ENCODE data around the gene OR10K2. TPM values are rescaled to one million over a fixed set of nuclear protein-coding genes. Genes with fewer than 3 reads are reported as not detected.
"Not testable (repeated sequence)": the region's sequence is repeated elsewhere in the genome, so short reads cannot be mapped to it uniquely, and the experiment has no call there.

The OR10K2 gene
- total RNA-seq (not detected), polyA plus RNA-seq (not detected)

GRCh38 chr1:158426137-158426536, at the start of gene OR10K2:
Gene OR10K2 (minus strand): TSS chr1:158426237. CDS start chr1:158420866, 5,371 bp downstream.
- no peaks in the 10 kb centered on the region for H3K36me3 ChIP-seq (ENCODE audit: insufficient read depth)

GRCh38 chr1:158471920-158472319, 45.9 kb upstream of the OR10K2 start, which contains the start of gene OR10R2:
Gene OR10R2 (plus strand): TSS chr1:158472220. CDS start chr1:158472326, 106 bp downstream.
- H3K27ac ChIP-seq (ENCODE audit: low read depth): no peak within 1 kb of the TSS
- no peaks in the 10 kb centered on the region for H3K36me3 ChIP-seq (ENCODE audit: insufficient read depth)
- no peaks in the 10 kb centered on the region for H3K4me1 ChIP-seq (ENCODE audit: insufficient read depth)
- DNase-seq (ENCODE audit: extremely low spot score): no peak
- no peak within 1 kb of the TSS for H3K4me3 ChIP-seq (ENCODE audit: low read depth, low read length)

More at GRCh38 chr1:158426137-158426536, at the start of gene OR10K2:
- no peak within 1 kb of the TSS for H3K4me3 ChIP-seq (ENCODE audit: low read depth, low read length)
- no peak within 1 kb of the TSS for H3K27ac ChIP-seq (ENCODE audit: low read depth)
- WGBS: 88% methylated on average over 1 of the region's 1 CpG
- no peaks in the 10 kb centered on the region for H3K4me1 ChIP-seq (ENCODE audit: insufficient read depth)
- DNase-seq (ENCODE audit: extremely low spot score): no peak

- H3K27ac ChIP-seq (ENCODE audit: low read depth): no peak within 1 kb of the TSS
- no peaks in the 10 kb centered on the region for H3K36me3 ChIP-seq (ENCODE audit: insufficient read depth)
- H3K4me3 ChIP-seq (ENCODE audit: low read depth, low read length): no peak within 1 kb of the TSS
- DNase-seq (ENCODE audit: extremely low spot score): no peak
- H3K4me1 ChIP-seq (ENCODE audit: insufficient read depth): no peaks in the 10 kb centered on the region
- WGBS: 74% methylated on average over 2 of the region's 2 CpGs
These were observed 35.5 kb upstream of the OR10K2 start, which contains the start of gene OR10K1 for GRCh38 chr1:158461534-158461933. Gene OR10K1 (plus strand): TSS chr1:158461834. CDS start chr1:158465562, 3,728 bp downstream.

GRCh38 chr1:158458263-158458662, 32.2 kb upstream of the OR10K2 start:
- Histone ChIP-seq H3K36me3 (ENCODE audit: insufficient read depth) (no peaks in the 10 kb centered on the region), H3K4me1 (ENCODE audit: insufficient read depth) (no peaks in the 10 kb centered on the region), H3K27ac (ENCODE audit: low read depth) (no peak overlapping the region), H3K4me3 (ENCODE audit: low read depth, low read length) (no peak overlapping the region)
- DNase-seq (ENCODE audit: extremely low spot score): no peak

- no peak overlapping the region for H3K4me3 ChIP-seq (ENCODE audit: low read depth, low read length)
- no peaks in the 10 kb centered on the region for H3K4me1 ChIP-seq (ENCODE audit: insufficient read depth)
- no peak overlapping the region for H3K27ac ChIP-seq (ENCODE audit: low read depth)
- no peaks in the 10 kb centered on the region for H3K36me3 ChIP-seq (ENCODE audit: insufficient read depth)
- no peak for DNase-seq (ENCODE audit: extremely low spot score)
These were observed 31.2 kb upstream of the OR10K2 start for GRCh38 chr1:158457246-158457645.

GRCh38 chr1:158454537-158454936, 28.5 kb upstream of the OR10K2 start:
- H3K27ac ChIP-seq (ENCODE audit: low read depth): no peak overlapping the region
- 83% methylated on average over 1 of the region's 1 CpG for WGBS
- H3K4me1 ChIP-seq (ENCODE audit: insufficient read depth): no peaks in the 10 kb centered on the region
- no peaks in the 10 kb centered on the region for H3K36me3 ChIP-seq (ENCODE audit: insufficient read depth)
- no peak for DNase-seq (ENCODE audit: extremely low spot score)
- H3K4me3 ChIP-seq (ENCODE audit: low read depth, low read length): no peak overlapping the region

GRCh38 chr1:158445376-158445775, 19.3 kb upstream of the OR10K2 start:
- Histone ChIP-seq H3K36me3 (ENCODE audit: insufficient read depth) (no peaks in the 10 kb centered on the region), H3K27ac (ENCODE audit: low read depth) (no peak overlapping the region), H3K4me3 (ENCODE audit: low read depth, low read length) (no peak overlapping the region), H3K4me1 (ENCODE audit: insufficient read depth) (no peaks in the 10 kb centered on the region)
- WGBS: 77% methylated on average over 4 of the region's 4 CpGs
- DNase-seq (ENCODE audit: extremely low spot score): no peak

GRCh38 chr1:158434741-158435140, 8.7 kb upstream of the OR10K2 start:
- H3K27ac ChIP-seq (ENCODE audit: low read depth): no peak overlapping the region
- H3K36me3 ChIP-seq (ENCODE audit: insufficient read depth): no peaks in the 10 kb centered on the region
- H3K4me3 ChIP-seq (ENCODE audit: low read depth, low read length): no peak overlapping the region
- no peaks in the 10 kb centered on the region for H3K4me1 ChIP-seq (ENCODE audit: insufficient read depth)
- no peak for DNase-seq (ENCODE audit: extremely low spot score)
- WGBS: 43% methylated on average over 3 of the region's 3 CpGs

- not testable (repeated sequence) for H3K4me1 ChIP-seq (ENCODE audit: insufficient read depth); H3K36me3 ChIP-seq (ENCODE audit: insufficient read depth); H3K4me3 ChIP-seq (ENCODE audit: low read depth, low read length); H3K27ac ChIP-seq (ENCODE audit: low read depth); DNase-seq (ENCODE audit: extremely low spot score)
- 59% methylated on average over 3 of the region's 3 CpGs for WGBS
These were observed 4.1 kb upstream of the OR10K2 start for GRCh38 chr1:158430163-158430562.

- Histone ChIP-seq H3K4me1 (ENCODE audit: insufficient read depth) (no peaks in the 10 kb centered on the region), H3K36me3 (ENCODE audit: insufficient read depth) (no peaks in the 10 kb centered on the region), H3K4me3 (ENCODE audit: low read depth, low read length) (no peak overlapping the region), H3K27ac (ENCODE audit: low read depth) (no peak overlapping the region)
- DNase-seq (ENCODE audit: extremely low spot score): no peak
These were observed 1.0 kb downstream of the OR10K2 start for GRCh38 chr1:158425027-158425426.

- no peak overlapping the region for H3K27ac ChIP-seq (ENCODE audit: low read depth)
These were observed 3.8 kb downstream of the OR10K2 start for GRCh38 chr1:158422212-158422611.

GRCh38 chr1:158417586-158417985, 8.5 kb downstream of the OR10K2 start:
- H3K36me3 ChIP-seq (ENCODE audit: insufficient read depth): no peaks in the 10 kb centered on the region
- H3K4me3 ChIP-seq (ENCODE audit: low read depth, low read length): no peak overlapping the region
- no peak overlapping the region for H3K27ac ChIP-seq (ENCODE audit: low read depth)
- no peak for DNase-seq (ENCODE audit: extremely low spot score)
- no peaks in the 10 kb centered on the region for H3K4me1 ChIP-seq (ENCODE audit: insufficient read depth)

More at GRCh38 chr1:158422212-158422611, 3.8 kb downstream of the OR10K2 start:
- H3K36me3 ChIP-seq (ENCODE audit: insufficient read depth): no peaks in the 10 kb centered on the region
- no peaks in the 10 kb centered on the region for H3K4me1 ChIP-seq (ENCODE audit: insufficient read depth)
- no peak overlapping the region for H3K4me3 ChIP-seq (ENCODE audit: low read depth, low read length)
- DNase-seq (ENCODE audit: extremely low spot score): no peak

- no peak for DNase-seq (ENCODE audit: extremely low spot score)
- Histone ChIP-seq H3K27ac (ENCODE audit: low read depth) (no peak overlapping the region), H3K4me3 (ENCODE audit: low read depth, low read length) (no peak overlapping the region), H3K36me3 (ENCODE audit: insufficient read depth) (no peaks in the 10 kb centered on the region), H3K4me1 (ENCODE audit: insufficient read depth) (no peaks in the 10 kb centered on the region)
- WGBS: 66% methylated on average over 4 of the region's 4 CpGs
These were observed 11.2 kb downstream of the OR10K2 start for GRCh38 chr1:158414651-158415345.

GRCh38 chr1:158407092-158407491, 18.9 kb downstream of the OR10K2 start:
- H3K36me3 ChIP-seq (ENCODE audit: insufficient read depth): no peaks in the 10 kb centered on the region
- WGBS: 71% methylated on average over 5 of the region's 5 CpGs
- no peaks in the 10 kb centered on the region for H3K4me1 ChIP-seq (ENCODE audit: insufficient read depth)
- no peak overlapping the region for H3K4me3 ChIP-seq (ENCODE audit: low read depth, low read length)
- DNase-seq (ENCODE audit: extremely low spot score): no peak
- no peak overlapping the region for H3K27ac ChIP-seq (ENCODE audit: low read depth)

GRCh38 chr1:158400871-158401270, 25.2 kb downstream of the OR10K2 start:
- WGBS: 83% methylated on average over 3 of the region's 3 CpGs
- no peaks in the 10 kb centered on the region for H3K36me3 ChIP-seq (ENCODE audit: insufficient read depth)
- no peak overlapping the region for H3K27ac ChIP-seq (ENCODE audit: low read depth)
- no peaks in the 10 kb centered on the region for H3K4me1 ChIP-seq (ENCODE audit: insufficient read depth)
- no peak overlapping the region for H3K4me3 ChIP-seq (ENCODE audit: low read depth, low read length)
- no peak for DNase-seq (ENCODE audit: extremely low spot score)

Data from urinary bladder (tissue), 4 donors.